GM21360 (cell line): Measurements from ENCODE around the gene VWC2L.

Experiments used
- ATAC-seq: cut with Tn5 transposase; IDR thresholded peaks from one replicate; pipeline ENCODE4 v1.9.1; 2021; ENCODE audit warnings: mild to moderate bottlenecking, moderate library complexity; ENCODE audit not compliant: unreplicated experiment

The VWC2L gene

GRCh38 chr2:214533541-214533940 is 122.7 kb downstream of the VWC2L start:
- no peak for ATAC-seq

GRCh38 chr2:214536625-214537024 is 125.8 kb downstream of the VWC2L start:
- no peak for ATAC-seq

GRCh38 chr2:214537929-214538328 is 127.1 kb downstream of the VWC2L start:
- ATAC-seq, result no peak

- no peak for ATAC-seq
Observed at GRCh38 chr2:214542295-214542694, 131.4 kb downstream of the VWC2L start.

GRCh38 chr2:214542866-214543265 is 132.0 kb downstream of the VWC2L start:
- no peak for ATAC-seq

- ATAC-seq, result no peak
Observed at GRCh38 chr2:214543386-214543955, 132.6 kb downstream of the VWC2L start.

GRCh38 chr2:214545898-214546542 is 135.2 kb downstream of the VWC2L start:
- no peak for ATAC-seq

- ATAC-seq, result no peak
Observed at GRCh38 chr2:214547931-214548330, 137.1 kb downstream of the VWC2L start.

- ATAC-seq, result no peak
Observed at GRCh38 chr2:214549946-214550345, 139.1 kb downstream of the VWC2L start.

- ATAC-seq, result no peak
Observed at GRCh38 chr2:214550786-214551185, 139.9 kb downstream of the VWC2L start.

GRCh38 chr2:214557884-214558283 is 147.0 kb downstream of the VWC2L start:
- no peak for ATAC-seq

- ATAC-seq, result no peak
Observed at GRCh38 chr2:214558341-214558740, 147.5 kb downstream of the VWC2L start.

GRCh38 chr2:214560176-214560575 is 149.3 kb downstream of the VWC2L start:
- ATAC-seq, result no peak

GRCh38 chr2:214560618-214561190 is 149.8 kb downstream of the VWC2L start:
- no peak for ATAC-seq

- no peak for ATAC-seq
Observed at GRCh38 chr2:214565246-214565645, 154.4 kb downstream of the VWC2L start.

- ATAC-seq, result no peak
Observed at GRCh38 chr2:214566457-214566856, 155.6 kb downstream of the VWC2L start.

- ATAC-seq, result no peak
Observed at GRCh38 chr2:214569419-214570035, 158.7 kb downstream of the VWC2L start.

GRCh38 chr2:214574084-214574781 is 163.4 kb downstream of the VWC2L start:
- peak; percentile 40 for ATAC-seq

- ATAC-seq, result no peak
Observed at GRCh38 chr2:214575030-214575429, 164.2 kb downstream of the VWC2L start.

- no peak for ATAC-seq
Observed at GRCh38 chr2:214575465-214575864, 164.6 kb downstream of the VWC2L start.

- ATAC-seq, result no peak
Observed at GRCh38 chr2:214577769-214578168, 166.9 kb downstream of the VWC2L start.
